Sigmoid colon (tissue), 7 donors: ENCODE data around the gene SLC39A11. TPM values are rescaled to one million over a fixed set of nuclear protein-coding genes. Genes with fewer than 3 reads are reported as not detected.
"Not testable (repeated sequence)": the region's sequence is repeated elsewhere in the genome, so short reads cannot be mapped to it uniquely, and the experiment has no call there.

ENCODE experiments used
- DNase-seq: peaks from one replicate; pipeline ENCODE4 v3.0.0-alpha.2; 2019
- H3K27ac ChIP-seq, 4 donors: fragments of 200-600 bp; sonication (generic); one replicate each; pipeline ENCODE4 v1.5.1; 2016 to 2019; ENCODE audit warnings: mild to moderate bottlenecking in 1 of 4
- H3K27me3 ChIP-seq, 3 donors: fragments of 200-600 bp; sonication (generic); one replicate each; pipeline ENCODE4 v1.5.1; 2019; ENCODE audit warnings: mild to moderate bottlenecking in 1 of 3
- H3K36me3 ChIP-seq, 4 donors: fragments of 200-600 bp; sonication (generic); one replicate each; pipeline ENCODE4 v1.5.1; 2016 to 2019
- H3K4me1 ChIP-seq, 4 donors: fragments of 200-600 bp; sonication (generic); one replicate each; pipeline ENCODE4 v1.5.1; 2017 to 2019
- H3K4me3 ChIP-seq, 4 donors: fragments of 200-600 bp; sonication (generic); one replicate each; pipeline ENCODE4 v1.5.1; 2017 to 2019; ENCODE audit warnings: mild to moderate bottlenecking in 2 of 4, moderate library complexity in 1 of 4
- H3K9me3 ChIP-seq, 4 donors: fragments of 200-600 bp in 3 of 4; sonication (generic) in 3 of 4; one replicate each; pipeline versions ENCODE4 v1.5.1 to v1.6.1; 2013 to 2019
- CTCF ChIP-seq, 4 experiments: fragments of 450-650 bp in 3 of 4; fragments of 200-600 bp in 1 of 4; IDR thresholded peaks; one replicate each; pipeline ENCODE4 v1.5.1; 2016 to 2019; ENCODE audit warnings: antibody characterized with exemption in 4 of 4, mild to moderate bottlenecking in 3 of 4, moderate library complexity in 2 of 4
- EP300 ChIP-seq, 4 donors: sonication (generic); formaldehyde crosslinking; IDR thresholded peaks; one replicate each; pipeline ENCODE4 v1.6.1; 2017; ENCODE audit warnings: antibody characterized with exemption in 4 of 4
- POLR2A ChIP-seq, 2 donors: fragments of 450-650 bp; IDR thresholded peaks; one replicate each; pipeline ENCODE4 v1.6.1; 2016; ENCODE audit warnings: antibody characterized with exemption in 2 of 2, mild to moderate bottlenecking in 2 of 2, moderate library complexity in 2 of 2
- POLR2AphosphoS5 ChIP-seq, 4 donors: sonication (generic); formaldehyde crosslinking; IDR thresholded peaks; one replicate each; pipeline ENCODE4 v1.6.1; 2017; ENCODE audit warnings: antibody characterized with exemption in 4 of 4
- WGBS, 2 donors: extraction: QIAGEN DNeasy Blood & Tissue Kit; methylation state at CpG; one replicate each; pipeline ENCODE4 v1.1.7; 2013; 5-methylcytosine and 5-hydroxymethylcytosine counted together
- intact Hi-C: fragments of 100-400 bp; cut with DNase I; formaldehyde crosslinking; loops from one replicate; pipeline ENCODE4 v1.15.1; 2023
- polyA plus RNA-seq, 3 donors: library from polyadenylated mRNA; stranded (reverse); fragments of 200-250 nt; gene quantifications; one replicate each; pipeline ENCODE4 v1.2.3, GENCODE V29; 2013
- total RNA-seq, 4 donors: library from RNA; depleted of rRNA; stranded (reverse); fragments of >200 nt; gene quantifications; one replicate each; pipeline ENCODE4 v1.1.0, GENCODE V29; 2016
- donor health status: healthy with polysubstance abuse.
- donor health status: Bipolar disorder and iron deficiency.
- donor health status: healthy.

The SLC39A11 gene
- total and polyA plus RNA-seq, 7 donors = 7.6 to 16.4 (median 8.4) TPM

- Histone ChIP-seq H3K27ac (no peak overlapping the region), H3K4me1 (no peaks in the 10 kb centered on the region), H3K4me3 (no peak overlapping the region), H3K27me3 (no peaks in the 10 kb centered on the region), H3K36me3 (no peaks in the 10 kb centered on the region), H3K9me3 (peaks cover 5 to 10% (median 6%) of the 10 kb centered on the region in 4 donors)
- intact Hi-C loops = no loop called here
- no peak for TF ChIP-seq CTCF (IDR thresholded peaks at IDR 0.05)
- TF ChIP-seq POLR2AphosphoS5 (IDR thresholded peaks at IDR 0.05) = no peak
- no peak for TF ChIP-seq EP300 (IDR thresholded peaks at IDR 0.05)
- no peak for TF ChIP-seq POLR2A (IDR thresholded peaks at IDR 0.05)
- 91 to 95% methylated on average over 4 of the region's 4 CpGs for WGBS, 2 donors
- no peak for DNase-seq
Observed at GRCh38 chr17:72826602-72827001, 265.9 kb downstream of the SLC39A11 start.

- H3K9me3 ChIP-seq = peaks cover 5 to 10% (median 6%) of the 10 kb centered on the region in 4 donors
- H3K4me3 ChIP-seq, H3K4me1 ChIP-seq, intact Hi-C loops, H3K36me3 ChIP-seq, H3K27me3 ChIP-seq, H3K27ac ChIP-seq, DNase-seq: not testable (repeated sequence)
- 93 to 97% methylated on average over 2 of the region's 2 CpGs for WGBS, 2 donors
Observed at GRCh38 chr17:72826059-72826458, 266.4 kb downstream of the SLC39A11 start.

- 46 to 49% methylated on average over 1 of the region's 1 CpG for WGBS, 2 donors
- intact Hi-C loops = no loop called here
- Histone ChIP-seq H3K4me3 (no peak overlapping the region), H3K36me3 (no peaks in the 10 kb centered on the region), H3K27ac (no peak overlapping the region), H3K9me3 (peaks cover 5 to 10% (median 6%) of the 10 kb centered on the region in 4 donors), H3K27me3 (no peaks in the 10 kb centered on the region), H3K4me1 (no peaks in the 10 kb centered on the region)
- TF ChIP-seq POLR2A (IDR thresholded peaks at IDR 0.05) = no peak
- TF ChIP-seq POLR2AphosphoS5 (IDR thresholded peaks at IDR 0.05) = no peak
- no peak for TF ChIP-seq EP300 (IDR thresholded peaks at IDR 0.05)
- no peak for TF ChIP-seq CTCF (IDR thresholded peaks at IDR 0.05)
- no peak for DNase-seq
Observed at GRCh38 chr17:72825218-72825617, 267.3 kb downstream of the SLC39A11 start.

- H3K27ac ChIP-seq, H3K4me1 ChIP-seq, H3K36me3 ChIP-seq, intact Hi-C loops, H3K27me3 ChIP-seq, DNase-seq, H3K4me3 ChIP-seq: not testable (repeated sequence)
- 97 to 98% methylated on average over 4 of the region's 4 CpGs for WGBS, 2 donors
- peaks cover 5 to 10% (median 6%) of the 10 kb centered on the region in 4 donors for H3K9me3 ChIP-seq
Observed at GRCh38 chr17:72824267-72824666, 268.2 kb downstream of the SLC39A11 start.

GRCh38 chr17:72822358-72823023 is 270.0 kb downstream of the SLC39A11 start:
- WGBS, 2 donors = 57 to 70% methylated on average over 5 of the region's 5 CpGs
- Histone ChIP-seq H3K4me1 (no peaks in the 10 kb centered on the region), H3K9me3 (peaks cover 5 to 9% (median 6%) of the 10 kb centered on the region in 4 donors), H3K36me3 (no peaks in the 10 kb centered on the region), H3K27me3 (no peaks in the 10 kb centered on the region), H3K27ac (no peak overlapping the region), H3K4me3 (no peak overlapping the region)
- no peak for DNase-seq
- TF ChIP-seq POLR2A (IDR thresholded peaks at IDR 0.05) (no peak), EP300 (IDR thresholded peaks at IDR 0.05) (no peak)
- intact Hi-C loops = no loop called here

- Histone ChIP-seq H3K36me3 (no peaks in the 10 kb centered on the region), H3K27me3 (no peaks in the 10 kb centered on the region)
- 92 to 94% methylated on average over 7 of the region's 7 CpGs for WGBS, 2 donors
Observed at GRCh38 chr17:72816406-72816805, 276.1 kb downstream of the SLC39A11 start.

More at GRCh38 chr17:72816406-72816805, 276.1 kb downstream of the SLC39A11 start:
- H3K27ac ChIP-seq = no peak overlapping the region
- no peaks in the 10 kb centered on the region for H3K4me1 ChIP-seq
- TF ChIP-seq POLR2AphosphoS5 (IDR thresholded peaks at IDR 0.05) (no peak), EP300 (IDR thresholded peaks at IDR 0.05) (no peak), CTCF (IDR thresholded peaks at IDR 0.05) (no peak), POLR2A (IDR thresholded peaks at IDR 0.05) (no peak)
- H3K9me3 ChIP-seq = peaks cover 0 to 7% (median under 1%) of the 10 kb centered on the region in 4 donors
- intact Hi-C loops = no loop called here
- no peak overlapping the region for H3K4me3 ChIP-seq
- no peak for DNase-seq
